Endothelial cell of umbilical vein (primary cell): Measurements from ENCODE around the gene SLC38A10. TPM values are rescaled to one million over a fixed set of nuclear protein-coding genes. Genes with fewer than 3 reads are reported as not detected.

Source experiments
- BruUV-seq: library from RNA; stranded (reverse); fragments of 400-500 nt; replicated peaks from 2 replicates; lab custom pipeline; 2021; lab: Mats Ljungman, UMichigan
- CTCF ChIA-PET: fragments of 300-600, 350-600 bp; sonication (Branson Sonifier 250); formaldehyde crosslinking; loops from one replicate; lab custom pipeline; 2021; ENCODE audit warnings: antibody characterized with exemption, inconsistent platforms; lab: Charles Lee
- POLR2A ChIA-PET: fragments of 300-600, 350-600 bp; sonication (Branson Sonifier 250); formaldehyde crosslinking; loops from one replicate; lab custom pipeline; 2021; ENCODE audit warnings: antibody characterized with exemption, inconsistent platforms; lab: Charles Lee
- DNase-seq: peaks from one replicate; pipeline ENCODE4 v3.0.0-alpha.2; 2011; ENCODE audit warnings: low read depth, low spot score
- FAIRE-seq: peaks from 2 replicates; lab custom pipeline; 2011; peaks lifted over from hg19 to GRCh38; lab: Jason Lieb, UNC
- H2AFZ ChIP-seq: 2 replicates; pipeline ENCODE4 v1.6.0; 2012; ENCODE audit warnings: low read depth, low read length, control low read depth, inconsistent platforms
- H3K27ac ChIP-seq: 2 replicates; pipeline ENCODE4 v1.5.1; 2011; ENCODE audit warnings: low read depth, mild to moderate bottlenecking, control low read depth, low read length, moderate library complexity; ENCODE audit not compliant: insufficient read depth
- H3K27me3 ChIP-seq, 2 experiments: 2 replicates each; pipeline versions ENCODE4 v1.6.0 to v1.6.1; 2011; ENCODE audit warnings: low read length in 2 of 2, mixed read lengths in 1 of 2; ENCODE audit not compliant: control insufficient read depth in 2 of 2, insufficient read depth in 2 of 2
- H3K36me3 ChIP-seq, 2 experiments: 2 replicates in 1 of 2; 3 replicates in 1 of 2; pipeline ENCODE4 v1.5.1; 2011; ENCODE audit warnings: low read length in 2 of 2, mild to moderate bottlenecking in 1 of 2, moderate library complexity in 1 of 2; ENCODE audit not compliant: control insufficient read depth in 2 of 2, insufficient read depth in 2 of 2; ENCODE audit errors: extremely low read depth in 1 of 2
- H3K4me1 ChIP-seq: 3 replicates; pipeline ENCODE4 v1.5.1; 2011; ENCODE audit warnings: mild to moderate bottlenecking, low read length; ENCODE audit not compliant: control insufficient read depth, insufficient read depth; ENCODE audit errors: extremely low read depth
- H3K4me2 ChIP-seq: 2 replicates; pipeline ENCODE4 v1.6.1; 2011; ENCODE audit warnings: low read length, control low read depth, mixed read lengths; ENCODE audit not compliant: insufficient read depth
- H3K4me3 ChIP-seq, 3 experiments: fragments of 200-600 bp in 1 of 3; sonication (generic), shearing (Covaris generic) in 1 of 3; replicated peaks in 1 of 3; 2 replicates each; pipeline ENCODE4 v1.5.1; 2011 to 2016; ENCODE audit warnings: control low read depth in 3 of 3, low read length in 3 of 3, mild to moderate bottlenecking in 2 of 3, inconsistent platforms in 1 of 3, low read depth in 1 of 3, moderate library complexity in 1 of 3; ENCODE audit not compliant: insufficient read depth in 1 of 3
- H3K79me2 ChIP-seq: 2 replicates; pipeline ENCODE4 v1.6.0; 2012; ENCODE audit warnings: low read length, inconsistent platforms; ENCODE audit not compliant: control insufficient read depth, insufficient read depth
- H3K9ac ChIP-seq: replicated peaks from 2 replicates; pipeline ENCODE3; 2011; ENCODE audit warnings: low read length, control low read depth; ENCODE audit not compliant: insufficient read depth; ENCODE audit errors: extremely low read depth
- H3K9me1 ChIP-seq: replicated peaks from 3 replicates; pipeline ENCODE4 v1.6.0; 2011; ENCODE audit warnings: mild to moderate bottlenecking, low read length; ENCODE audit not compliant: control insufficient read depth, insufficient read depth; ENCODE audit errors: extremely low read depth
- H3K9me3 ChIP-seq: replicated peaks from 2 replicates; pipeline ENCODE4 v1.5.1; 2012; ENCODE audit warnings: low read length, inconsistent platforms; ENCODE audit not compliant: control insufficient read depth, insufficient read depth
- H4K20me1 ChIP-seq: replicated peaks from 2 replicates; pipeline ENCODE3; 2011; ENCODE audit warnings: mild to moderate bottlenecking, low read length; ENCODE audit not compliant: control insufficient read depth, insufficient read depth; ENCODE audit errors: extremely low read depth
- EZH2 ChIP-seq: IDR thresholded peaks from 2 replicates; pipeline ENCODE4 v1.6.1; 2012; ENCODE audit warnings: borderline replicate concordance, low read depth, mild to moderate bottlenecking, moderate library complexity, low read length, inconsistent platforms; ENCODE audit not compliant: severe bottlenecking
- FOS ChIP-seq: IDR thresholded peaks from 2 replicates; pipeline ENCODE4 v1.6.1; 2011; ENCODE audit warnings: mild to moderate bottlenecking, low read length, moderate library complexity, borderline replicate concordance; ENCODE audit not compliant: insufficient read depth
- GATA2 ChIP-seq: IDR thresholded peaks from 2 replicates; pipeline ENCODE4 v1.7.0; 2011; ENCODE audit warnings: low read depth, mild to moderate bottlenecking, moderate library complexity, mixed read lengths, low read length; ENCODE audit not compliant: insufficient read length, insufficient read depth
- JUN ChIP-seq: IDR thresholded peaks from 2 replicates; pipeline ENCODE4 v1.6.1; 2011; ENCODE audit warnings: borderline replicate concordance, low read depth; ENCODE audit not compliant: insufficient read length, insufficient read depth
- MYC ChIP-seq: IDR thresholded peaks from one replicate; pipeline ENCODE4 v1.6.1; 2011; ENCODE audit warnings: mild to moderate bottlenecking, low read depth, low read length
- POLR2AphosphoS5 ChIP-seq: IDR thresholded peaks from 2 replicates; pipeline ENCODE4 v1.6.1; 2012; ENCODE audit warnings: low read depth, mild to moderate bottlenecking, control low read depth, low read length, moderate library complexity; ENCODE audit not compliant: insufficient read depth
- dilution Hi-C: fragments of 300-500 bp; cut with MboI; formaldehyde crosslinking; loops from one replicate; pipeline ENCODE4 v1.15.0; 2019; ENCODE audit warnings: low sequenced_read_pairs; ENCODE audit not compliant: extremely low pct_ligation_motif_present
- intact Hi-C: fragments of 100-400 bp; cut with micrococcal nuclease; formaldehyde crosslinking; loops from one replicate; pipeline ENCODE4 v1.10.0; 2022
- polyA plus RNA-seq, 4 experiments: library from polyadenylated mRNA; depleted of rRNA in 3 of 4; stranded (reverse) in 3 of 4; unstranded in 1 of 4; fragments of >200 nt; gene quantifications; 2 replicates each; pipeline versions ENCODE4 v1.2.1 to v1.2.3, GENCODE V29; 2011 to 2012; ENCODE audit warnings: missing spikeins in 1 of 4
- total RNA-seq: library from RNA; stranded (reverse); gene quantifications from 2 replicates; pipeline ENCODE4 v1.2.3, GENCODE V29; 2021

Gene SLC38A10
- total and polyA plus RNA-seq, 2 donors (not counting 3 experiments of a cell fraction or from before 2014, with no cell fraction given): 72.7 to 113 TPM

DNA sequence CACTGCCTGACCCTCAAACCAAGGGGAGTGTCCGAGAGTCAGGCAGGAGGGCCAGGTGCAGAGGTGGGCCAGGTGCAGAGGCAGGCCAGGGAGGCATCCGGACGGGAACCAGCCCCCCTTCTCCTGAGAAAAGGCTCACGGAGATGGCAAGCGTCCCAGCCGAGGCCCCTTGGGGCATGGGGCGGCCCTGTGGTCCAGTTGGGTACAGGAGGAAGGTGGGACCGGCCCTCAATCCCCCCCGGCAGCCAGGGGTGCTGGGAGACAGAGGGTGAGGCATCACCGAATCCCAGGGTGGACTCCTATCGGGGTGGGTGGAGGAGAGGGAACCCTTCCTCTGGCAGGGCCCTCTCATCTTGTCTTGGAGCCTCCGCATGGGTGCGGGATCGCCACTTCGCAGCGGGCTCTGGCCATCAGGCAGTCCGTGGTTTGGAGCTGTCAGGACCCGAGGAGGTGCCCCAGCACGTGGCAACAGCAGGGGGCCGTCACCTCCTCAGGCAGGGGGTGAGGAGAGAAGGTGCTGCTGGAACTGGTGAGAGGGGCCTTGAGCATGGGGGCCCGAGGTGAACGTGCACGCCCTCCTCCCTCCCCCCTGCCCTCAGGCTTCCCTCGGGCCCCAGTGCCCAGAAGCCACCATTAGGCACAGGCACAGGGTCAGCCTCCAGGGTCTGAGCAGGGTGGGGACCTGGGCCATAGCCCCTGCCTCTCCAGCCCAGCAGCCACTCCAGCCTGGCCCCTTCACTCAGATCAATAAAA is 38.7 kb upstream of the SLC38A10 start:
- no peak overlapping the region for H3K4me2 ChIP-seq
- H3K9me3 ChIP-seq: no peaks in the 10 kb centered on the region
- POLR2A ChIA-PET: no interaction called here
- dilution Hi-C loops (no loop called here), intact Hi-C loops (no loop called here)
- H3K27ac ChIP-seq: no peak overlapping the region
- H4K20me1 ChIP-seq: no peaks in the 10 kb centered on the region
- no peak for TF ChIP-seq EZH2
- TF ChIP-seq POLR2AphosphoS5: no peak
- no peak for TF ChIP-seq JUN
- TF ChIP-seq FOS: no peak
- CTCF ChIA-PET: interaction anchor here (2.0 kb wide), 1 partner anchor 151 kb away, joined by 7 read pairs; no protein-coding TSS in a partner anchor
- DNase-seq (no peak), FAIRE-seq (no peak)
- H3K36me3 ChIP-seq: no peaks in the 10 kb centered on the region
- no peak overlapping the region for H2AFZ ChIP-seq
- H3K4me1 ChIP-seq: peaks cover 9% of the 10 kb centered on the region
- no peaks in the 10 kb centered on the region for H3K79me2 ChIP-seq
- no peaks in the 10 kb centered on the region for H3K9me1 ChIP-seq
- BruUV-seq: no TSS peak
- no peak overlapping the region for H3K9ac ChIP-seq
- H3K27me3 ChIP-seq: no peaks in the 10 kb centered on the region
- H3K4me3 ChIP-seq: no peak overlapping the region

DNA sequence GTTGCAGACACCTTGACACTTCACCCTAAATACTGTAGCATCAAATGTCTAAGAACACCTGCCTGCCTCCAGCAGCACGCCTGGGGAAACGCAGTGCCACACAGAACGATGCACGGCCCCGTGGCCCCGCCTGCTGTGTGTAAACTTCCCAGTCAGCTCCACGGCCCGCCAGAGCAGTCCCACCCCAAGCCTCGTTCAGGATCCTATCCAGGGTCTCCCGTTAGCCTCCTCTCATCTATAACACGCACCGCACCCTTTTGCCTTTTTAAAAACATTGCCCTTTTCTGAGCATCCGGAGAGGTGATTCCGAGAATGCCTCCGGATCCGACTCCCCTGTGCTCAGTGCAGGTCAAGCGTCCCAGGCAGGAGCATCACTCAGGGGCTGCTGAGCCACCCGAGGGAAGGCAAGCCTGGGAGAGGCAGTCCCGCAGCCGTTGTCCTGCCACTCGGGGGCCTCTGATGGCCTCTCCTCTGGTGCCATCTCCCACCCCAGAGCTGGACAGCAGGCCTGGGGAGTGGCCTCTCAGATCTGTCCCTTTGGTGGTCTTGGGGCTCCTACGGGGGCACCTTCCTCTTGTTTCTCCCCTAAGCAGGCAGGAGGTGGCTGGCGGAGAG is 37.9 kb upstream of the SLC38A10 start:
- H3K9ac ChIP-seq: no peak overlapping the region
- H3K4me3 ChIP-seq: no peak overlapping the region
- DNase-seq (no peak), FAIRE-seq (no peak)
- no peaks in the 10 kb centered on the region for H3K79me2 ChIP-seq
- H3K4me1 ChIP-seq: peaks cover 9% of the 10 kb centered on the region
- no peak overlapping the region for H3K27ac ChIP-seq
- POLR2A ChIA-PET: no interaction called here
- no peaks in the 10 kb centered on the region for H3K9me3 ChIP-seq
- BruUV-seq: no TSS peak
- no peaks in the 10 kb centered on the region for H3K9me1 ChIP-seq
- dilution Hi-C loops: no loop called here
- TF ChIP-seq FOS: no peak
- TF ChIP-seq JUN: no peak
- no peak for TF ChIP-seq GATA2
- TF ChIP-seq MYC: no peak
- H2AFZ ChIP-seq: no peak overlapping the region
- no peak overlapping the region for H3K4me2 ChIP-seq
- intact Hi-C loops: no loop called here
- no peaks in the 10 kb centered on the region for H3K36me3 ChIP-seq
- no peaks in the 10 kb centered on the region for H4K20me1 ChIP-seq
- H3K27me3 ChIP-seq: no peaks in the 10 kb centered on the region
- CTCF ChIA-PET: no interaction called here
